WTC11 (cell line): ENCODE measurements around the gene PITPNM1.

Experiments
- ATF2 ChIP-seq: sonication (generic); formaldehyde crosslinking; IDR thresholded peaks from 2 replicates; pipeline ENCODE4 v1.8.1; 2022; ENCODE audit warnings: low read depth, missing genetic modification reagents, borderline replicate concordance
- CREB1 ChIP-seq: sonication (generic); formaldehyde crosslinking; IDR thresholded peaks from 2 replicates; pipeline ENCODE4 v1.8.0; 2023; ENCODE audit warnings: mild to moderate bottlenecking, missing genetic modification reagents
- CREM ChIP-seq: sonication (generic); formaldehyde crosslinking; IDR thresholded peaks from 2 replicates; pipeline ENCODE4 v1.8.1; 2022; ENCODE audit warnings: mild to moderate bottlenecking, missing genetic modification reagents, moderate library complexity
- CTCF ChIP-seq: fragments of 200-600 bp; IDR thresholded peaks from 2 replicates; pipeline ENCODE4 v1.8.0; 2022; ENCODE audit warnings: antibody characterized with exemption
- FOXP4 ChIP-seq: sonication (generic); formaldehyde crosslinking; IDR thresholded peaks from 2 replicates; pipeline ENCODE4 v1.8.0; 2022; ENCODE audit warnings: mild to moderate bottlenecking, missing genetic modification reagents
- JUN ChIP-seq: sonication (generic); formaldehyde crosslinking; IDR thresholded peaks from 2 replicates; pipeline ENCODE4 v1.8.0; 2023; ENCODE audit warnings: mild to moderate bottlenecking, missing genetic modification reagents
- KAT7 ChIP-seq: sonication (generic); formaldehyde crosslinking; IDR thresholded peaks from 2 replicates; pipeline ENCODE4 v1.8.1; 2023; ENCODE audit warnings: missing genetic modification reagents, mild to moderate bottlenecking, borderline replicate concordance
- MAX ChIP-seq: sonication (generic); formaldehyde crosslinking; IDR thresholded peaks from 2 replicates; pipeline ENCODE4 v1.8.0; 2022; ENCODE audit warnings: mild to moderate bottlenecking, missing genetic modification reagents
- SP1 ChIP-seq: sonication (generic); formaldehyde crosslinking; conservative IDR thresholded peaks from 2 replicates; pipeline ENCODE4 v1.8.1; 2022; ENCODE audit warnings: missing genetic modification reagents
- STAT6 ChIP-seq: sonication (generic); formaldehyde crosslinking; conservative IDR thresholded peaks from 2 replicates; pipeline ENCODE4 v1.8.1; 2023; ENCODE audit warnings: mild to moderate bottlenecking, low read depth, missing genetic modification reagents, moderate library complexity
- USF2 ChIP-seq: sonication (generic); formaldehyde crosslinking; IDR thresholded peaks from 2 replicates; pipeline ENCODE4 v1.8.1; 2023; ENCODE audit warnings: mild to moderate bottlenecking, missing genetic modification reagents, moderate library complexity

GRCh38 chr11:67544616-67545242 is 39.6 kb upstream of the PITPNM1 start:
- TF ChIP-seq CTCF: no peak
- no peak for TF ChIP-seq JUN (CRISPR knock-in tag)
- TF ChIP-seq CREM (CRISPR knock-in tag): no peak
- TF ChIP-seq STAT6 (CRISPR knock-in tag): no peak
- no peak for TF ChIP-seq ATF2
- no peak for TF ChIP-seq FOXP4 (CRISPR knock-in tag)
- TF ChIP-seq MAX: no peak
- no peak for TF ChIP-seq KAT7 (CRISPR knock-in tag)
- no peak for TF ChIP-seq USF2 (CRISPR knock-in tag)
- no peak for TF ChIP-seq CREB1 (CRISPR knock-in tag)
- TF ChIP-seq SP1 (CRISPR knock-in tag): no peak
